PC-3 (cell line): ENCODE measurements around the gene EMILIN2.

Source experiments
- EZH2 ChIP-seq: fragments of 300-600 bp; sonication (generic); IDR thresholded peaks from one replicate; pipeline ENCODE4 v1.6.1; 2017; ENCODE audit warnings: antibody characterized with exemption, mild to moderate bottlenecking, low read length; ENCODE audit not compliant: unreplicated experiment
- EZH2phosphoT487 ChIP-seq: fragments of 300-600 bp; sonication (generic); IDR thresholded peaks from 2 replicates; pipeline ENCODE4 v1.6.1; 2018; ENCODE audit warnings: mild to moderate bottlenecking, antibody characterized with exemption, low read length, borderline replicate concordance
- TF ChIP-seq, protein P1 (sequence below): fragments of 300-600 bp; sonication (generic); conservative IDR thresholded peaks from 2 replicates; pipeline ENCODE4 v1.5.1; 2017; ENCODE audit warnings: antibody characterized with exemption, low read depth, mild to moderate bottlenecking, low read length

DNA sequence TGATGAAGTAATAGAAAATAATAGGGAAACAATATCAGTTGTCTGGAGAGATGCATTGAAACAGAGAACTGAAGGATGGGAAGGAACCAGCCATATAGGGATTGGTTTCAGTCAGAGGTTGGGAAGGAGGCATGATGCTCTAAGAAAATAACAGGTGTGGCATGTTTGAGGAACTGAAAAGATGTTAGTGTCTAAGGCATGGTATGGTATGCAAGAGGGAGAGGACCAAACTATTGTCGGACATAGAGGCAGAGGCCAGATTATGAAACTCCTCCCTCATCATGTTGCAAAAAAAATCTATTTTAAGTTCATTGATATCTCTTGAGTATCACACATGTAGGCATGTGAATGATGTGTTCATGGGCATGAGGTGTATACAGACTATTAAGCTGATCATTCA, 48.9 kb upstream of the EMILIN2 start:
- TF ChIP-seq, protein P1, sequence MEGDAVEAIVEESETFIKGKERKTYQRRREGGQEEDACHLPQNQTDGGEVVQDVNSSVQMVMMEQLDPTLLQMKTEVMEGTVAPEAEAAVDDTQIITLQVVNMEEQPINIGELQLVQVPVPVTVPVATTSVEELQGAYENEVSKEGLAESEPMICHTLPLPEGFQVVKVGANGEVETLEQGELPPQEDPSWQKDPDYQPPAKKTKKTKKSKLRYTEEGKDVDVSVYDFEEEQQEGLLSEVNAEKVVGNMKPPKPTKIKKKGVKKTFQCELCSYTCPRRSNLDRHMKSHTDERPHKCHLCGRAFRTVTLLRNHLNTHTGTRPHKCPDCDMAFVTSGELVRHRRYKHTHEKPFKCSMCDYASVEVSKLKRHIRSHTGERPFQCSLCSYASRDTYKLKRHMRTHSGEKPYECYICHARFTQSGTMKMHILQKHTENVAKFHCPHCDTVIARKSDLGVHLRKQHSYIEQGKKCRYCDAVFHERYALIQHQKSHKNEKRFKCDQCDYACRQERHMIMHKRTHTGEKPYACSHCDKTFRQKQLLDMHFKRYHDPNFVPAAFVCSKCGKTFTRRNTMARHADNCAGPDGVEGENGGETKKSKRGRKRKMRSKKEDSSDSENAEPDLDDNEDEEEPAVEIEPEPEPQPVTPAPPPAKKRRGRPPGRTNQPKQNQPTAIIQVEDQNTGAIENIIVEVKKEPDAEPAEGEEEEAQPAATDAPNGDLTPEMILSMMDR, result no peak
- no peak for TF ChIP-seq EZH2
- TF ChIP-seq EZH2phosphoT487, result no peak
